AG04450 (cell line): ENCODE results near the gene ATP6V0E1. TPM values are rescaled to one million over a fixed set of nuclear protein-coding genes. Genes with fewer than 3 reads are reported as not detected.
"Not testable (repeated sequence)": the region's sequence is repeated elsewhere in the genome, so short reads cannot be mapped to it uniquely, and the experiment has no call there.

Experiments used
- CTCF ChIA-PET: fragments of 300-600, 350-600 bp; formaldehyde crosslinking; extraction: SDS; loops from one replicate; lab custom pipeline; 2022; ENCODE audit warnings: antibody characterized with exemption, inconsistent platforms; lab: Charles Lee
- POLR2A ChIA-PET: fragments of 350-600 bp; formaldehyde crosslinking; extraction: SDS; loops from one replicate; lab custom pipeline; 2021; ENCODE audit warnings: antibody characterized with exemption, inconsistent platforms; lab: Yijun Ruan, JAX
- DNase-seq: peaks from one replicate; pipeline ENCODE4 v3.0.0-alpha.2; 2011; ENCODE audit warnings: low read depth, low spot score
- H3K27ac ChIP-seq: one replicate; pipeline ENCODE4 v1.5.1; 2012; ENCODE audit warnings: low read depth, low read length, control low read depth
- H3K27me3 ChIP-seq: one replicate; pipeline ENCODE4 v1.6.0; 2012; ENCODE audit warnings: low read length; ENCODE audit not compliant: control insufficient read depth, insufficient read depth
- H3K4me3 ChIP-seq: 2 replicates; pipeline ENCODE4 v1.5.1; 2011; ENCODE audit warnings: mild to moderate bottlenecking, low read depth, low read length, control low read depth
- H3K9me3 ChIP-seq: 2 replicates; pipeline ENCODE4 v1.5.1; 2012; ENCODE audit warnings: low read length; ENCODE audit not compliant: control insufficient read depth, insufficient read depth
- polyA plus RNA-seq: library from polyadenylated mRNA; depleted of rRNA; stranded (reverse); fragments of >200 nt; gene quantifications from 2 replicates; pipeline ENCODE4 v1.2.3, GENCODE V29; 2011
- TF ChIP-seq, protein P1 (sequence below): IDR thresholded peaks from 2 replicates; pipeline ENCODE4 v1.5.1; 2011; ENCODE audit warnings: low read depth, low read length, control low read depth, inconsistent platforms

ATP6V0E1 gene
- polyA plus RNA-seq, 1 experiment: 610 TPM

DNA sequence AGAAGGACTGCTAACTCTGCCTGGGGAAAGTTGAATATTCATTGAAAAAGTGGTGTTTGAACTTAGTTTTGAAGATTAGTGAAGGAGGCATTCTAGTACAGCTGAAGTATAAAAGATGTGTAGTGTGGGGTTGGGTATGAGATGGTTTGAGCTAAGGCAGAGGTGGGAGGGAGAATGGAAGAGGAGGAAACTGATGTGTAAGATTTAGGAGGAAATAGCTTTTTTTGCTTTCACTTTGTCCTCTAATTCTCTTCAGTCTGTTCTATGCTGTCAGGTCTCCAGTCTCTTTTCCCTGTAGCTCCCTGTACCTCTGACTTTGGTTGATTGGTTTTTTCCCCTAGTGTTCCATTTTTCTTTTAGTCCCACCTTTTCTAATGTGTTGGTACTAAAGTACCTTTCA lies 81.6 kb downstream of the ATP6V0E1 start:
- Histone ChIP-seq H3K27me3 (no peaks in the 10 kb centered on the region), H3K9me3 (no peaks in the 10 kb centered on the region), H3K27ac (no peak overlapping the region), H3K4me3 (no peak overlapping the region)
- ChIA-PET CTCF (interaction anchor here (1.0 kb wide), 1 partner anchor 62 kb away, joined by 3 read pairs; no protein-coding TSS in a partner anchor), POLR2A (no interaction called here)
- TF ChIP-seq, protein P1, sequence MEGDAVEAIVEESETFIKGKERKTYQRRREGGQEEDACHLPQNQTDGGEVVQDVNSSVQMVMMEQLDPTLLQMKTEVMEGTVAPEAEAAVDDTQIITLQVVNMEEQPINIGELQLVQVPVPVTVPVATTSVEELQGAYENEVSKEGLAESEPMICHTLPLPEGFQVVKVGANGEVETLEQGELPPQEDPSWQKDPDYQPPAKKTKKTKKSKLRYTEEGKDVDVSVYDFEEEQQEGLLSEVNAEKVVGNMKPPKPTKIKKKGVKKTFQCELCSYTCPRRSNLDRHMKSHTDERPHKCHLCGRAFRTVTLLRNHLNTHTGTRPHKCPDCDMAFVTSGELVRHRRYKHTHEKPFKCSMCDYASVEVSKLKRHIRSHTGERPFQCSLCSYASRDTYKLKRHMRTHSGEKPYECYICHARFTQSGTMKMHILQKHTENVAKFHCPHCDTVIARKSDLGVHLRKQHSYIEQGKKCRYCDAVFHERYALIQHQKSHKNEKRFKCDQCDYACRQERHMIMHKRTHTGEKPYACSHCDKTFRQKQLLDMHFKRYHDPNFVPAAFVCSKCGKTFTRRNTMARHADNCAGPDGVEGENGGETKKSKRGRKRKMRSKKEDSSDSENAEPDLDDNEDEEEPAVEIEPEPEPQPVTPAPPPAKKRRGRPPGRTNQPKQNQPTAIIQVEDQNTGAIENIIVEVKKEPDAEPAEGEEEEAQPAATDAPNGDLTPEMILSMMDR: no peak
- no peak for DNase-seq

DNA sequence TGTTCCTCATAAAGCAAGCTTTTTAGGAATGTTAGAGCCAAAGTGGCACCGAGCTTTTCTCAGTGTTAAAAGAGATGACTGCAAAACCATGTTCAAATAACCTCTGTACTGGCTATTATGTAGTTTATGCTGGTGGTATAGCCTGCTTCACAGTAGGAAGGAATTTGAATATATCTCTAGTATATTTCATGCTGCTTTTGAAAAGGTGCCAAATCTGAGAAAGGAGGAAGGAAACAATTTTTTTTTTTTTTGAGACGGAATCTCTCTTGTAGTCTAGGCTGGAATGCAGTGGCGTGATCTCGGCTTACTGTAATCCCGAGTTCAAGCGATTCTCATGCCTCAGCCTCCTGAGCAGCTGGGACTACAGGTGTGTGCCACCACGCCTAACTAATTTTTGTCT lies 86.1 kb downstream of the ATP6V0E1 start:
- no peak overlapping the region for H3K4me3 ChIP-seq
- DNase-seq: no peak
- H3K27ac ChIP-seq: no peak overlapping the region
- TF ChIP-seq, protein P1: no peak
- H3K27me3 ChIP-seq: no peaks in the 10 kb centered on the region
- no peaks in the 10 kb centered on the region for H3K9me3 ChIP-seq
- ChIA-PET POLR2A (no interaction called here), CTCF (interaction anchor here (0.6 to 1.3 kb wide), 2 partner anchors 54 to 363 kb away, joined by 4 to 5 read pairs; no protein-coding TSS in a partner anchor)

DNA sequence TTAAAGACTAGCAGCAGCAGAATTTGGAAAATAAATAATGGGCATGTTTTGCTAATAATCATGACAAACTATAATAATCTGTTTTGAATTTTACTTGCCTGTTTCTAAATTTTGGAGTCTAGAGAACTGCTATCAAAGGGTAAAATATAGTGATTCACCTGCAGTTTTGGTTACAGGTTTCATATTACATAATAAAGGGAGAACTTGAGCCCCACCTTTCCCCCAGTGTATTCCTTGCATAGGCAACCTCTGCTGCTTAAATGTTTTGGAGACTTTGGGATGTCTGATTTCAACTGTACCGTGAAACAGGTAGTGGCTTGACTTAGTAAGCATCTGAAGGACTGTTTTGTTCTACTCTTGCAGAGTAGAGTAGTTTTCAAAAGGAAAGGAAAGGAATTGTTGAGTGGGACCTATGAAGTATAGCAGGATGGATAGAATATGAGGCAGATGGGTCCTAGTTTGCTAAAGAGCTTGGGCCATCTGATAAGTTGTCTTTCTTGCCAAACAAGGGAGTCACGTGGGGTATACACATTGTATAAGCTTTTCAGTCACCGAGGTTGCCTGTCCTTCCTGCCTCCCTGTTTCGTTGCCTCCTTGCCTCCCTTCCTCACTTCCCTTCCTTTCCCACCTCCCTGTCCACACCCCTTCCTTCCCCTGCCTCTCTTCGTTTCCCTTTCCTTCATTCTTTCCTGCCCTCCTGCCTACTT lies 91.7 kb downstream of the ATP6V0E1 start:
- no peak for DNase-seq
- Histone ChIP-seq H3K4me3 (no peak overlapping the region), H3K27ac (no peak overlapping the region), H3K9me3 (no peaks in the 10 kb centered on the region), H3K27me3 (no peaks in the 10 kb centered on the region)
- CTCF ChIA-PET: interaction anchor here (0.6 kb wide), 1 partner anchor 65 kb away, joined by 4 read pairs; no protein-coding TSS in a partner anchor
- POLR2A ChIA-PET: no interaction called here
- TF ChIP-seq, protein P1: no peak

DNA sequence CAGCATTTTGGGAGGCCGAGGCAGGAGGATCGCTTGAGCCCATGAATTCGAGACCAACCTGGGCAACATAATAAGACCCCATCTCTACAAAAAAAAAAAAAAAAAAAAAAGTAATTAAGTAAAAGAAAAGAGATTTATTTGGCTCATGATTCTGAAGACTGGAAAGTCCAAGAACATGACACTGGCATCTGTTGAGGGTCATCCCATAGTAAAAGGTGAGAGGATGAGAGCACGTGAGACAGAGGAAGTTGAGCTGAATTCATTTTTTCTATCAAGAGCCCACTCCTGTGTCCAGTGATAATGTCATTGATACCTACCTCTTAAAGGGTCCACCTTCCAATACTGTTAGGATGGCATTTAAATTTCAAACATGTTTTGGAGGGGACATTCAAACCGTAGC lies 92.4 kb downstream of the ATP6V0E1 start:
- ChIA-PET CTCF (interaction anchor here (0.6 to 0.7 kb wide), 2 partner anchors 65 to 117 kb away, joined by 4 to 5 read pairs; partner anchors contain the start of gene RPL26L1), POLR2A (interaction anchor here (0.6 kb wide), 1 partner anchor 34 kb away, joined by 6 read pairs; no protein-coding TSS in a partner anchor)
- Histone ChIP-seq H3K27ac (no peak overlapping the region), H3K4me3 (no peak overlapping the region), H3K9me3 (no peaks in the 10 kb centered on the region), H3K27me3 (no peaks in the 10 kb centered on the region)
- no peak for DNase-seq
- TF ChIP-seq, protein P1: no peak

DNA sequence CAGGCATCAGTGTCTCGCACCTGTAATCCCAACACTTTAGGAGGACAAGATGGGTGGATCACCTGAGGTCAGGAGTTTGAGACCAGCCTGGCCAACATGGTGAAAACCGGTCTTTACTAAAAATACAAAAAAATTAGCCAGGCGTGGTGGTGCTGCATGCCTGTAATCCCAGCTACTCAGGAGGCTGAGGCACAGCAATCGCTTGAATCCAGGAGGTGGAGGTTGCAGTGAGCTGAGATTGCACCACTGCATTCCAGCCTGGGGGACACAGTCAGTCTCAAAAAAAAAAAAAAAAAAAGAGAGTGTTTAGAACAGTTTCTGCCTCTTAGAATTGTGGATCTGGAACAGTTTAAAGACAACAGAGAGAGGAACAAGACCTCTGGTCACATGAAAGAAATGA lies 92.9 kb downstream of the ATP6V0E1 start:
- not testable (repeated sequence) for DNase-seq, H3K27me3 ChIP-seq, H3K27ac ChIP-seq, H3K9me3 ChIP-seq, H3K4me3 ChIP-seq
- ChIA-PET POLR2A (interaction anchor here (0.6 kb wide), 1 partner anchor 35 kb away, joined by 6 read pairs; no protein-coding TSS in a partner anchor), CTCF (interaction anchor here (0.5 to 0.7 kb wide), 2 partner anchors 117 to 616 kb away, joined by 3 to 5 read pairs; partner anchors contain the start of gene RPL26L1)
